CD1c-positive myeloid dendritic cell (primary cell): ENCODE data around the gene RYR3.
"Not testable (repeated sequence)": the region's sequence is repeated elsewhere in the genome, so short reads cannot be mapped to it uniquely, and the experiment has no call there.

ENCODE experiments used
- DNase-seq: peaks from one replicate; pipeline ENCODE4 v3.0.0-alpha.2; 2016; ENCODE audit errors: extremely low spot score

Gene RYR3

DNA sequence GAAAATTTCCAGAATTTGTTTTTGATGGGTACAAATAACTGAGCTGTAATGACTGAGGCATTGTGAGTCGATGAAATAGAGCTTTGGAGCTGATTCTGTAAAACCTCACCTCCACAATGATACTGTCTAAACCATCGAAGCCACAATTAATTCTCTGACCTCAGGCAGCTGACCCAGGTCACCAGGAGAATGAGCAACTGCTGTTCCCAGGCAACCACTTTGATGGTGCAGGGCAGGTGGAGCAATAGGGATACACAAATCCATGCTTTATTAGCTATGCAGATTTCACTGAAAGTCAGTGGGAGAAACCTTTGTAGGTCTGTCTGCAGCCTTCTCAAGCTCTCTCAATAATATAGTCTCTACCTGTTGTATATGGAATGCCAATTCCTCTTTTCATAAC is 204.4 kb downstream of the RYR3 start:
- DNase-seq: no peak

DNA sequence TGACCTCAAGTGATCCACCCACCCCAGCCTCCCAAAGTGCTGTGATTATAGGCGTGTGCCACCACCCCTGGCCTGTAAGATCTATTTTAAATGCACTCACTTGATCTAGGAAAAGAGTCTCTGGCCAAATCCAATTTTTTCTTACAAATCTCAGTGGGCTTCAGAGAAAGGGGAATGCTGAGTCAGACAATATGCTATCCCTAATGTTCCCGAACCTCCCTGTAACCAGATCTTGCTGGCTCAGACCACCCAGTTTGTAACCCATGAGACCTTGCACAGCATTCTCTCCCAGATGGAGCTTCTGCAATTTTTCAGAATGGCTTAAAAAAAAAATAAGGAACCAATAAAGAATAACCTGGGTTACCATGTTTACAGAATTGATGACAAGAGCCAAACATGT is 205.8 kb downstream of the RYR3 start:
- no peak for DNase-seq

DNA sequence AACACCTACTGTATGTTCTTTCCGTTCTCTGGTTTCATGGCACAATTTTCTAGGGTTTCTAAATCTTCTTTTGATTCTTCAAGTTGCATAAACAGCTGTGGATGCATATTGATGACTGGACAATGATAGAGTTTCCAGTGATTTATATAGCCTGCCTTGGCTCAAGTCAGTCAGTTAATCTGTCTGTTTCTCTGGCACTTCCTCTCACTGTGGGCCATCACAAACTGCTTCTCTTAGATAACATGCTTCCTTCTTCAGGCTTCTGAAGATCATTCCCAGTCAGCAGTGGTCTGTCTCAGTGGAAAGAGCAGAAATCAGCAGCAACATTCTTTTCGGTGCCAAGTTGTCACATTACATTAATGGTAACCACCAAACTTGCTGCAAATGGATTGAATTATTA is 207.2 kb downstream of the RYR3 start:
- no peak for DNase-seq

DNA sequence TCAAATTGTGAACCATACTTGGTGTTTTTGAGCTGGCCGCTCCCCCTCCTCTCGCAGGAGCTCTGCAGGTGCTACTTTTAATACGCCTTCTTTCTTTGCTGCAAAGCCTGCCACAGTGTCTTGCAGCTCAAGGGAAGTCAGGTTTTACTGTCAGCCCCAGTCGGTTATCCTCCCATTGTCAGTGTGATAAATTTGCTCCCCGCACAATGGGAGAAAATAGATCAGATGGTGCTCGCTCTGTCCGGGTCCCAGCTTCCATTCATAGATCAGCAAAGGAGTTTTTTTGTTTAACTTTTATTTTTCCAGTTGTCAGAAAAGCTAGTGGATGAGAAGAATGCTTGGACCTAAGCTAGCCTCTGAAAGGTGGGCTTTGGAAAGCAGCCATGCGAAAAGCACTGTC is 207.7 kb downstream of the RYR3 start:
- DNase-seq: no peak

DNA sequence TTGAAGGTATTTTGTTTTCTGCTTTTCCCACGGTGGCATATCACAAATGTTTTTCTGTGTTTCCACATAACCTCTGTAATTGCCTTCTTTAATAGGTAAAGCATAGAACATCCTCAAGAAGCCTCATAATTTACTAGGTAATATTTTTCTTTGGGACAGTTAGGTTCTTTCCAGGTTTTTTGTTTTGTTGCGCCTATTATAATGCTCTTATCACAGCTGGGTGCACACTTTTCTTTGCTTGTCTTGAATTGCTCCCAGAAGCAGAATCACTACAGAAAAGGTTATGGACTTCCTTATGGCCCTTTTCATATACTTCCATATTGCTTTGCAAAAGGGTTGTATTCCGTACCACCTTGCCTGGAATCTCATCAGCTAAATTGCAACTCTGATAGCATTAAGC is 213.5 kb downstream of the RYR3 start:
- no peak for DNase-seq

DNA sequence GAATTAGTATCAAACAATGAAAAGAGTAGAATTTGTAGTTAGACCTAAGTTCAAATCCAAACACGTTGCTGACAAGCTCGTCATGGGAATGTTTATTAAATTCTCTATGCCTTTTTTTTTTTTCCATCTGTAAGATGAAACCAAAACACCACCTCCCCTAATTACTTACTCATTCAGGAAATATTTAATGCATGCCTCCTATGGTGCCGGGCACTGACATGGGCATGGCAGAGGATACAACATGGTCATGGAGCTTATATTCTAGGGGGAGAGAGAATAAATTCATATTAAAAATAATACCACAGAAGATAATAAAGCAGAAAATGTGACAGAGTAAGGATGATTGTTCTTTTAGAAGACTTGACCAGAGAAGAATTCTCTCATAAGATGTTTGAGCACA is 215.8 kb downstream of the RYR3 start:
- no peak for DNase-seq

DNA sequence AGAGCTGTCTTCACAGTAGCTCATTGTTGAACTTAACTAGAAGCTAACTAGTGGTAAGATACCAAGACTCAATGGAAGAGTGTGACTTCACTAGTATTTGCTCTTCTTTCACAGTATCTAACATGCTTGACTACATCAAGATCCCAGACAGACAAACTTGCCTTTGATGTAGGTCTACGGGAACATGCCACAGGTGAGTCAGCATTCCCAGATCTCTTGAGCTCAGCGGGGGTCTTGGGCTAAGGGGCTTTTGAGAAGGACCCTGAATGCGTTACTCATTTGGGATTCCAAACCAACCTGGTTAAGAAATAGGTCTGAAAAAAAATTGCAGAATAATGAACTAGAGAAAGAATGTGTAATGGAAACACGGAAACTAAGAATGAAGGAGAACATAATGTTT is 222.4 kb downstream of the RYR3 start:
- DNase-seq: no peak

DNA sequence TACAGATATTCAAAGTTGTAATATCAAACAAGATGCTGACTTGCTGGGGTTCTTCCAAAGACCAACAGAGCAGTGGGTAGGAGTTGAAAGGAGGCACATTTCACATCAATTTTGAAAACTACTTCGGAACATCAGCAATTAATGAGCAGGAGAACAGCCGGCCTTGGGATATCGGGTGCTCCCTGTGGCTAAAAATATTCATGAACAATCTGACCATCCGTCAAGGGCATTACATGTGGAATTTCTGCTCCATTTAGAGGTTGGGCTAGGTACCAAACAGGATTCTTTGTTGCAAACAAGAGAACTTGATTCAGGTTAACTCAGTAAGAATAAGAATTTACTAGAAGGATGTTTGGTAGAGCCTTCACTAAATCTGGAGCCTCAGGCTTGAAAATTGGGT is 223.9 kb downstream of the RYR3 start:
- DNase-seq: no peak

DNA sequence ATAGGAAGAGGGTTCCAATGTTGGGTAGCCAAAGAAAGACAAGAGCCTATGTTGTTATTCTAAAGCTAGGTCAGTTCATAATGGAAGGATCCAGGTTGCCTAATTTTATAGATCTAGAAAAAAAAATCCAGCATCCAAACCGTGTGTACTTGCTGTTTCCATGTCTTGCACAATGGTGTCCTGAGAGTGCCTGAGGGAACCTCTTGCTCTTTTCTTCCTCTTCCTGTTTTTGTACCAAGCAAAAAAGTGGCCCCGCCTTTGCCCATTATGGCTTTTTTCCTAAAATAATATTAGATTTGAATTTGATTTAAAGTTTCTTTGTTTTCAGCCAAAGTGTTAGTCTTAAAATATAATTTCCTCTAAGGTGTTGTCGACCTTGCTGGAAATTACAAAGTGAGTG is 224.4 kb downstream of the RYR3 start:
- no peak for DNase-seq

DNA sequence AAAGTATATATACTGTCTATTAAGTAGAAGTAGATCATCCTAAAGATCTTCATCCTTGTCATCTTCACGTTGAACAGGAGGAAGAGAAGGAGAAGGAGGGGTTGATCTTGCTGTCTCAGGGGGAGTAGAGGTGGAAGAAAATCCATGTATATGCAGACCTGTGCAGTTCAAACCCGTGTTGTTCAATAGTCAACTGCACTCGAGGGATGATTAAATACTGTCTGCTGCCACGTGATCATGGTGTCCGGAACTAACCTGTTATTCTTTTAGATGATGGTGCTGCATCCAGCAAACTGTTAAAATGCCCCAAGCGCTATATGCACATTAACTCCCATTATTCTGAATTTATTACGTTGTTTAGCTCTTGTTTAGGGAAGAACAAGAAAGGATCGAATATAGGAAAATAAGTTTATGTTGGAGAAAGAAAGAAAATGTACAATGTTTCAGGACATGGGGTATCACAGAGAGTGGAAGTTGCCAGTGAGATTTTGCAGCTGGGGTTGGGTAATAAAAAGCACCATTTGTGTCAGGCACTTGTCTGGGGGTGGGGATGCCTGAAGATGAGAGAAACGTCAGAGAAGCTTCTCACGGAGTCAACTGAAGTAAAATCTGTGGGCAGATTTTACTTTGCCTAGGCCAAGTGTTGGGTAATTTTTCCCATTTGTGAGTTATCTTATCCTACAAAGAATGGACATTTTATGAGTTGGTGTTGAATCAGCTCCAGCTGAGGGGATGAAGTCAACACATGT is 229.2 kb downstream of the RYR3 start:
- DNase-seq: no peak

DNA sequence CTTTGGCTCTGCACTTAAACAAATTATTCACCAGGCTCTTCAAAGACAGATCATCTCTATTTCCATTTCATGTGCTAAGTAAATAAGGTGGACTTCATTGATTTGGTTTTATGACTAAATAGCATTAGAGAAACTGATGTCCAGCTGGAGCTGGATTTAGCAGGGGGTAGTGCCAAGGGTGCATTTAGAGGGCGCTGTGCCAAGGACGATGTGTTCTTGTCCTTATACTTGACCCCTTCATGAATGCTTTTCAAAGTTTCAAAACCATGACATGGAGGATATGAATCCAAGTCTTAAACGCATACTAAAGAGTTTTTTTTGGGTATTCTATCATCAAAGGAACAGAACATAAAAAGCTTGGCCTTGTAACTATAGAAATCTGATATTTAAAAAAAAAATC is 233.2 kb downstream of the RYR3 start:
- no peak for DNase-seq

DNA sequence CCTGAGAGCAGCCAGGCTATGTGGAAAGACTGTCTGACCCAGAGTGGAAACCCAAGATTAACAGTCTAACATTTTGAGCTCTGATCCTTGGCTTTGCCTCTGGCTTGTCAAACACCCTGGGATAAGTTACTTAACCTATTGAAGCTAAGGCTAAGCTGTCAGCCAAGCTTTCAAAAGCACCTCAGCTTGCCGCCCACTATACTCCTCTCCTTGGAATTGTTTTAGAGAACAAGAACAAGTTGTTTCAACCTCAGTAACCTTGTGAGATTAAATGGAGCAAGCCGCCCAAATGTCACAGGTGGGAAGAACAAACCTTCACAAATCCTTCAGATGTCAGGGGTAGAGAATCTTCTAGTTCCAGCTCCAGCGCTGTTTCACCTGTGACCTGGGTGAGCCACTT is 235.1 kb downstream of the RYR3 start:
- DNase-seq: no peak

DNA sequence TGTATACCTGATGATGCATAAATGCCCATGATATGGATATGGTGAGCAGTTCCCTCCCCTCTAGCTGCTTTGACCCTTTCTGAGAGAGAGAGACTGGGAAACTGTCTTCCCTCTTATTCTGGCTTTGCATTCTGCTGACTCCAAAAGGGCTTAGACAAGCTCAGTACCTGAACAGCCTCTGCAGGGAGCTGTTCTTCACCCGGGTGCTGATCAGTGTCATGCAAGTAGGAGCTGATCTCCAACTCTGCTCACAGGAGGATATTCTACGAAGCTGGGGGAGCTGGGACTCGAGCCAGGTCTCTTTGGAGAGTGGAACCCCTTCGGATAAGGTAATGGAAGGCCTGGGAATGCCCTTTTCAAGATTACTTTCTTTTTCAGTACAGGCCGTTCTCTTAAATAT is 237.1 kb downstream of the RYR3 start:
- no peak for DNase-seq

DNA sequence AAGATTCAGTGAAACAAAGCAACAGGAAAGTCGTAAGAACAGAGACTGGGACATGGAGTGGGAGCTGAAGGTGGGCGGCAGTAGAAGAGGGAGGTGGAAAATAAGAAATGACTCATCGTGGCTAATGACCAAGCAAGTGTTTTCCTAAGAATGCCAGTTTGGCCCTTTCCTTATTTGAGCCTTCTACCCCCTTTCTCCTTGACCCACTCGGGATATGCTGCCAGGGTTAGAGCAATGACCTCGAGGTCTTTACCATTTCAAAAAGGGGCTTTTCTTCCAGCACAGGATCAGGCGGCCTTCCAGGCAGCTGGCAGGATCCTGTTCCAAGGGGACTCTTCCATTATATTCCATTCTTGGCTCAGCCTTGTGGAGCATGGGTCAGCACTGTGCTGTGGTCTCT is 241.1 kb downstream of the RYR3 start:
- DNase-seq: no peak

DNA sequence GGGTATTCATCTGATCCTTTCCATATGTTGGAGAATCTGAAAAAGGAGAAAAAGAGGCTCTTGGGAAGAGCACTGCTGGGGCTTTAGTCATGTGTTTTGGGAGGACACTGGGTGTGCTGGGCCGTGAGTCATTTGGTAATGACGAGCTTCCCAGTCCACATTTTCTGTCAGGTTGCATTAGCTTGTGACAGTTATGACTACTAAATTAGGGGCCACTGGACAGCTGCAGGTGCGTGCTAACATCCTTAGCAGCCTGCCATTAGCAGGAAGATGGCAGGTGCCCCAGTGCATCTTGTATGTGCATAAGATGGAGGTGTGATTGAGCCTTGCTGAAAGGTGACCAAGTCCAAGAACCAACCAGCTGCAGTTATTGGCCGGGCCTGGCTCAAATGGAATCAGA is 242.4 kb downstream of the RYR3 start:
- no peak for DNase-seq

DNA sequence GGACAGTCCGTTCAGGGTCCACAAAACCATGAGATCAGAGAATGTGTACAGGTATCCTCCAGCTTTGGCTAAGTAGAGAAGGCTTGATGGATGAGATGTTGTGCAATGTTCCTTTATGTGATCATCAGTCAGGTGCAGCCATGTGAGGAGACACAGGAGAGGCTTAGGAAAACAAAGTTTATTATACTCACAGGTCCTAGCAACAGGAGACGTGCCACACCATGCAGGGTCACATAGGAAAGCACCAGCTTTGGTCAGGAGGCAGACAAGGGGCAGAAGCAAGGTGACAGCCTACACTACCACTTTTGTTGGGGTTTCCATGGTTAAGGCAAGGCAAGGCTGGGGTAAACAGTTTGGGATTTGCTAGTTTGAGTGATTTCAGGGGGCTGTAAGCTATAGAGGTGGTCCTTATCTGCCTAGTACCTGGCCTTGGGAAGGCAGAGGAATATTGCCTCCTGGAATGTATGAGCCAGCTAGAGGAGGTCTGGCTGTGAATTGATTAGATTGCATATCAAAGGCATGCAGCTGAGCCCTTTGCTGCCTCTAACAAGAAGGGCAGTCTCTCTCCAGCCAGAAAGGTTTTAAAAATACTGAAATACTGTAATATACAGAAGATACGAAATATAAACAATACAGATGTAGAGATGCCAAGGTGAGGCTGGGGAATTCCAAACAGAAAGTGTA is 248.6 kb downstream of the RYR3 start:
- DNase-seq: no peak

DNA sequence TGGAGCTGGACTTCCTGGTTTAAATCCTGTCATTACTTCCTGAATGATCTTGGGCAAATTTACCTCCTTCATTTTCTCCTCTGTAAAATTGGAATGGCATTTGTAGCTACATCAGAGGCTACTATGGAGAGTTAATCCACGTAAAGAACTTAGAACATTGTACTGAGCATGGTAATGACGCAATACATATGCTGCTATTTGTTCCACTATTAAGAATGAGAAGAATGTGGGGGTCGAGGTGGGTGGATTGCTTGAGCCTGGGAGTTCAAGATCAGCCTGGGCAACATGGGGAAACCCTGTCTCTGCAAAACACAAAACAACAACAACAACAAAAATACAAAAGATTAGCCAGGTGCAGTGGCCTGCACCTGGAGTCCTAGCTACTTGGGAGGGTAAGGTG is 250.6 kb downstream of the RYR3 start:
- no peak for DNase-seq

DNA sequence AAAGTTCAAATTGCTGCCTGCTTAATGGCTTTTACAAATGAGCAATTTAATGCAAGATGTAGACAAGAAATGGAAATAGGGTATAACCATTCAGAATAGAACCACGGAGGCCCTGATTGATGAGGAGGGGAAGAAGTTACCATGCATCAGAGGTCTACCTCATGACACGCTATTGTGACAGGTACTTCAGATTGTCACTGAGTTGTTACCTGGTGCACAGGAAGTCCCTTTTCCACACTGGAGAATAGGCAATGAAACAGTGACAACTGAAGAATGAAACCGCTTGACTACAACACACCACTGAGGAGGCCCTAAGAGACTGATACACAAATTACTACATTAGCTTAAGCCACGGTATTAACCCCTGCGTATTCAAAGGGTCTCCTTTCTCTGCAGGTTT is 251.2 kb downstream of the RYR3 start:
- DNase-seq: no peak

DNA sequence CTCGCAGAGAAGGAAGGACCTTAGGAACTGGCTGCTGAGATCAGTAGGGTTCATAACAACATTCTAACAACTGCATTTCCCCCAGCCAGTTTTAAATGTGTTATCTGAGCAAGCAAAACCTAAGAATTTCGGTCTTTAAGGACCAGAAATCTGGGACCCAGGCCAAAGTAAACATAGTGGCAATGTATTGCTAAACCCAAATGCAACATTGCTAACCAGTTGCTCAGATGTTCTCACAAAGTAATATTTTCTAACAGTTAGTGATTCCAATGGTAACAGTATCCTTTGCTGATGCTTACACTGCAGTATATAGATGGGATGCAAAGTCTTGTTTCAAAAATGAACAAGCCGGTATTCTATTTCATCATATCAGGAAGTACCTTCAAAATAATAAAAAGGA is 254.3 kb downstream of the RYR3 start:
- DNase-seq: no peak

DNA sequence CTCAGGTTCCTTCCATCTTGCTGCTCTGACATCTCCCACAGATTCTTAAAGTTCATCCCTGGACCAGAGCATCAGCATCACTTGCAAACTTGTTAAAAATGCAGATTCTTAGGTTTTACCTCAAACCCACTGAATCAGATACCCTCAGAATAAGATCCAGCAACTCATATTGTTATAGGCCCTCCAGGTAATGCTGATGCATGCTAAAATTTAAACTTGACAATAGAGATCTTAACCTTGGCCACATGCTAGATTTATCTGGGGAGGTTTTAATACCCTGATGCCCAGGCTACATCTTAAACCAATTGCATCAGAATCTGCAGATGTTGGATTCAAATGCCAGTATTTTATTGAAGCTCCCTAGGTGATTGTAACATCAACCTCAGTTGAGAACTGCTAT is 256.9 kb downstream of the RYR3 start:
- DNase-seq: no peak

DNA sequence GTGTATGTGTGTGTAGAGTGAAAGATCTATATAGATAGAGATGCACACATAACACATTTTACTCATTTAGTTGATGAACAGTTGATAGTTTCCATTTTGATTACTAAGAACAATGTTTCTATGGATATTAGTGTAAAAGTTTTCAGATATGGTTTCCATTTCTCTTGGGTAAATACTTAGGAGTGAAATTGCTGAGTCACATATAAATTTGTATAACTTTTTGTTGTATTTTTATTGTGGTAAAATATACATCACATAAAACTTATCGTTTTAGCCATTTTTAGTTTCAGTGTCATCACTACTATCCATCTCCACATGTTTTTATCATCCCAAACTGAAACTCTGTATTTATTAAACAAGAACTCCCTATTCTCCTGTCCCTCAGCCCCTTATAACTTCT is 258.3 kb downstream of the RYR3 start:
- DNase-seq: no peak

DNA sequence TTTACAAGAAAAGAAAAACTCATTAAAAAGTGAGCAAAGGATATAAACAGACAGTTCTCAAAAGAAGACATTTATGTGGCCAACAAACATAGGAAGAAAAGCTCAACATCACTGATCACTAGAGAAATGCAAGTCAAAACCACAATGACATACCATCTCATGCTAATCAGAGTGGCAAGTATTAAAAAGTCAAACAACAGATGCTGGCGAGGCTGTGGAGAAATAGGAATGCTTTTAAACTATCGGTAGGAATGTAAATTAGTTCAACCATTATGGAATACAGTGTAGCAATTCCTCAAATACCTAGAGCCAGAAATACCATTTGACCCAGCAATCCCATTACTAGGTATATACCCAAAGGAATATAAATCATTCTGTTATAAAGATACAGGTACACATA is 267.1 kb downstream of the RYR3 start:
- not testable (repeated sequence) for DNase-seq

DNA sequence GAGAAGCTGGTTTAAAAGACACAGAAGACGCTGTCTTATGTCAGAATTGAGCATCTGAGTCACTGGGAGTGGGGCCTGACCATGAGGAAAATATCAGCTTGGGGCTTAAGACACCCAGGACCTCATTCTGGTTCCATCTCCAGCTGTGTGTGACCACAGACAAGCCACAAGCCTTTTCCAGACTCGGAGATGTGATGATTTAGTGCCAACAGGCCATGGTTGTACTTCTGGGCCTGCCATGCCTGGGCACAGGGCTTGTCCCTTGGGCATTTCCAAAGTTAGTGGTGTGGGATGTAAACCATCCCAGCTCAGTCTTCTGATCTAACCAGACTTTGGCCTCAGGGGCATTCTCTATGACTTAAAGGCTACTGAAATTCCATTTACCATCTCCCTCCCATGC is 269.8 kb downstream of the RYR3 start:
- no peak for DNase-seq

DNA sequence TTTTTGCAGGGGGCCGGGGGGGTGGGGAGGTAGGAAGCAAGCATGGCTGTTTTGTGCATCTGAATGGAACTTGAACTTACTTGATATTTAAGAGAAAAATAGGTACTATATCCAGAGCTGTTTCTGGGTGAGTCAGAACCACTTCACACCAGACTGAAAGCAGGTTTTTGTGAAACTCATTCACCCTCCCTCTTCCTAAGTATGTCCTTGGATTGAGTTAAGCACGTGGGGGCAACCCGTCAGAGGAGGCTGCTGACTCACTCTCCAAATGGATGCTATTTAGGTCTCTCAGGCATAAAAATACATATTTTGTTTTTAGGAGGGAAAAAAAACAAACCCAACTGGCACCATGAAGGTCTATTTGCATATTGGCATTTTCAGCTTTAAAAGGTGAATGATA is 270.3 kb downstream of the RYR3 start:
- DNase-seq: no peak
